Measurements from ENCODE around the gene SETX. TPM values are rescaled to one million over a fixed set of nuclear protein-coding genes. Genes with fewer than 3 reads are reported as not detected.

SETX gene
- total RNA-seq, 1 donor from 2014 or later: 72.1 TPM

DNA sequence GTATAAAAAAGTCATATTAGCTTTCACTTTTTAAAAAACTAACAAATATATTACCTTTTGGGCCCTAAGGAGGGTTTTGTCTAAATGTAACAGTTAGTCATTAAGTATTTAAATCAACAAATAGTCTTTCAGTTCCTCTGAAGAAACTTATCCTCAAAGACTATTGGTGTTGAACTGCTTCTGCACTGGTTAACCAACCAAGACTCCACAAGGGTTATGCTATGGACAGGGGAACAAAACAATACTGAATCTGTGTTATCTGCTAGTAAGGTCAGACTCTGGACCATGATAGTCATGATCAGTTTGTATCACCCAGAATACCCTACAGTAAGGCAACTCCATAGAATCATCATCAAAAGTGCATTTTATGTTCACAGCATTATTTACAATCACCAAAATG is 42.4 kb downstream of the SETX start:
- FAIRE-seq: no peak
- no peak for DNase-seq (ENCODE audit: low read depth)
- H3K27me3 ChIP-seq (ENCODE audit: control insufficient read depth, insufficient read depth, low read length): no peaks in the 10 kb centered on the region
- TF ChIP-seq, protein P1, sequence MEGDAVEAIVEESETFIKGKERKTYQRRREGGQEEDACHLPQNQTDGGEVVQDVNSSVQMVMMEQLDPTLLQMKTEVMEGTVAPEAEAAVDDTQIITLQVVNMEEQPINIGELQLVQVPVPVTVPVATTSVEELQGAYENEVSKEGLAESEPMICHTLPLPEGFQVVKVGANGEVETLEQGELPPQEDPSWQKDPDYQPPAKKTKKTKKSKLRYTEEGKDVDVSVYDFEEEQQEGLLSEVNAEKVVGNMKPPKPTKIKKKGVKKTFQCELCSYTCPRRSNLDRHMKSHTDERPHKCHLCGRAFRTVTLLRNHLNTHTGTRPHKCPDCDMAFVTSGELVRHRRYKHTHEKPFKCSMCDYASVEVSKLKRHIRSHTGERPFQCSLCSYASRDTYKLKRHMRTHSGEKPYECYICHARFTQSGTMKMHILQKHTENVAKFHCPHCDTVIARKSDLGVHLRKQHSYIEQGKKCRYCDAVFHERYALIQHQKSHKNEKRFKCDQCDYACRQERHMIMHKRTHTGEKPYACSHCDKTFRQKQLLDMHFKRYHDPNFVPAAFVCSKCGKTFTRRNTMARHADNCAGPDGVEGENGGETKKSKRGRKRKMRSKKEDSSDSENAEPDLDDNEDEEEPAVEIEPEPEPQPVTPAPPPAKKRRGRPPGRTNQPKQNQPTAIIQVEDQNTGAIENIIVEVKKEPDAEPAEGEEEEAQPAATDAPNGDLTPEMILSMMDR (IDR thresholded peaks at IDR 0.05; ENCODE audit: insufficient read depth, low read length, severe bottlenecking): no peak
- no peak overlapping the region for H3K4me3 ChIP-seq (ENCODE audit: low read depth, low read length)
- peaks cover 8% of the 10 kb centered on the region for H3K36me3 ChIP-seq (ENCODE audit: control insufficient read depth, insufficient read depth, low read length)

GRCh38 chr9:132311978-132312377 is 42.8 kb downstream of the SETX start:
- FAIRE-seq (no peak), DNase-seq (ENCODE audit: low read depth) (no peak)
- peaks cover 8% of the 10 kb centered on the region for H3K36me3 ChIP-seq (ENCODE audit: control insufficient read depth, insufficient read depth, low read length)
- TF ChIP-seq, protein P1 (IDR thresholded peaks at IDR 0.05; ENCODE audit: insufficient read depth, low read length, severe bottlenecking): no peak
- H3K27me3 ChIP-seq (ENCODE audit: control insufficient read depth, insufficient read depth, low read length): no peaks in the 10 kb centered on the region
- no peak overlapping the region for H3K4me3 ChIP-seq (ENCODE audit: low read depth, low read length)

- Histone ChIP-seq H3K27me3 (ENCODE audit: control insufficient read depth, insufficient read depth, low read length) (no peaks in the 10 kb centered on the region), H3K4me3 (ENCODE audit: low read depth, low read length) (no peak overlapping the region), H3K36me3 (ENCODE audit: control insufficient read depth, insufficient read depth, low read length) (peaks cover 11% of the 10 kb centered on the region)
- no peak for FAIRE-seq
- no peak for DNase-seq (ENCODE audit: low read depth)
- TF ChIP-seq, protein P1 (IDR thresholded peaks at IDR 0.05; ENCODE audit: insufficient read depth, low read length, severe bottlenecking): no peak
These were observed 45.7 kb downstream of the SETX start for GRCh38 chr9:132309056-132309455.

DNA sequence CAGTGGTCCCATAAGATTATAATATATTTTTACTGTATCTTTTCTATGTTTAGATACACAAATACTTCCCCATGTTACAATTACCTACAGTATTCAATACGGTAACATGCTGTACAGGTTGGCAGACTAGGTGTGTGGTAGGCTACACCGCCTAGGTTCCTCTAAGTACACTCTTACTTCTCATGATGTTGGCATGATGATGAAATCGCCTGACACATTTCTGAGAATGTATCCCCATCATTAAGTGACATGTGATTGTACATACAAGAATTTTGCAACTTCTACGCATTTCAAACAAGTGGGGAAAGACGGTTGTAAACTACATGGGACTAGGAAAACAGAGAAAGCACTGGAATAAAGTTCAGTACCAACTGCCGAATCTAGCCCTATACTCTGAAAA is 53.3 kb downstream of the SETX start:
- Histone ChIP-seq H3K36me3 (ENCODE audit: control insufficient read depth, insufficient read depth, low read length) (peaks cover 10% of the 10 kb centered on the region), H3K4me3 (ENCODE audit: low read depth, low read length) (no peak overlapping the region), H3K27me3 (ENCODE audit: control insufficient read depth, insufficient read depth, low read length) (no peaks in the 10 kb centered on the region)
- TF ChIP-seq, protein P1 (IDR thresholded peaks at IDR 0.05; ENCODE audit: insufficient read depth, low read length, severe bottlenecking): no peak
- peak; percentile 7 for DNase-seq (ENCODE audit: low read depth)
- no peak for FAIRE-seq

GRCh38 chr9:132299221-132299620 is 55.6 kb downstream of the SETX start:
- Histone ChIP-seq H3K27me3 (ENCODE audit: control insufficient read depth, insufficient read depth, low read length) (no peaks in the 10 kb centered on the region), H3K36me3 (ENCODE audit: control insufficient read depth, insufficient read depth, low read length) (peaks cover 17% of the 10 kb centered on the region), H3K4me3 (ENCODE audit: low read depth, low read length) (no peak overlapping the region)
- DNase-seq (ENCODE audit: low read depth) (no peak), FAIRE-seq (no peak)
- TF ChIP-seq, protein P1 (IDR thresholded peaks at IDR 0.05; ENCODE audit: insufficient read depth, low read length, severe bottlenecking): no peak

DNA sequence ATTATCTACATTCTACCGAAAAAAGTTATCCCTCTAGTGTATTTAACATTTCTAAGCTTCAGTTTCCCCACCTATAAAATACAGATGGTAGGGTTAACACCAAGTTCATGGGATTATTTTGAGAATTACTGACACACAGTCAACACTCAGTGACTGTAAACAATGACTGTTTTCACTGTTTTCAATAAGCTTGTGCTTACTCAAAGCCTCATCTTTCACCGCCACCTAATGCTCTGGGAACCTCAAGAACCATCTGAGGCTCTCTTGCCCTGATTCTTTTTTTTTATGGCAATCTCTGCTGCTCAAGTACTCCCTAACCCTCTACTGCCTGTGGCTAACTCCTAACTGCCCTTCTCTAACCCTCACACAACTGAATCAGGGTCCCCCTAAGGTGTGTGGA is 59.6 kb downstream of the SETX start:
- H3K27me3 ChIP-seq (ENCODE audit: control insufficient read depth, insufficient read depth, low read length): no peaks in the 10 kb centered on the region
- no peak overlapping the region for H3K4me3 ChIP-seq (ENCODE audit: low read depth, low read length)
- peaks cover 14% of the 10 kb centered on the region for H3K36me3 ChIP-seq (ENCODE audit: control insufficient read depth, insufficient read depth, low read length)
- FAIRE-seq: no peak
- TF ChIP-seq, protein P1 (IDR thresholded peaks at IDR 0.05; ENCODE audit: insufficient read depth, low read length, severe bottlenecking): no peak
- no peak for DNase-seq (ENCODE audit: low read depth)
